Tibial nerve (tissue), 4 donors: Measurements from ENCODE around the gene NID1. TPM values are rescaled to one million over a fixed set of nuclear protein-coding genes. Genes with fewer than 3 reads are reported as not detected.
A peak's percentile ranks its signal among the peaks of the same experiment; 100 is the strongest.

Source experiments
- DNase-seq, 2 donors: peaks; one replicate each; pipeline ENCODE4 v3.0.0-alpha.2; 2019; ENCODE audit warnings: low spot score in 2 of 2
- H3K27ac ChIP-seq, 4 donors: fragments of 200-600 bp; sonication (generic) in 3 of 4; one replicate each; pipeline ENCODE4 v1.5.1; 2017 to 2019; ENCODE audit warnings: mild to moderate bottlenecking in 1 of 4
- H3K27me3 ChIP-seq, 2 donors: fragments of 200-600 bp; sonication (generic) in 1 of 2; one replicate each; pipeline versions ENCODE4 v1.5.1 to v1.6.0; 2017 to 2019
- H3K36me3 ChIP-seq, 3 donors: fragments of 200-600 bp; sonication (generic); one replicate each; pipeline ENCODE4 v1.5.1; 2018 to 2019
- H3K4me1 ChIP-seq, 4 donors: fragments of 200-600 bp; sonication (generic) in 3 of 4; one replicate each; pipeline ENCODE4 v1.5.1; 2017 to 2019
- H3K4me3 ChIP-seq, 4 donors: fragments of 200-600 bp; sonication (generic) in 3 of 4; one replicate each; pipeline ENCODE4 v1.5.1; 2017 to 2019; ENCODE audit warnings: mild to moderate bottlenecking in 1 of 4, moderate library complexity in 1 of 4
- H3K9me3 ChIP-seq, 4 donors: fragments of 200-600 bp; sonication (generic) in 3 of 4; one replicate each; pipeline ENCODE4 v1.5.1; 2017 to 2019
- CTCF ChIP-seq, 5 experiments: fragments of 200-600 bp in 3 of 5; fragments of 450-650 bp in 2 of 5; sonication (generic) in 3 of 5; IDR thresholded peaks; one replicate each; pipeline ENCODE4 v1.5.1; 2016 to 2019; ENCODE audit warnings: antibody characterized with exemption in 5 of 5, mild to moderate bottlenecking in 3 of 5, moderate library complexity in 2 of 5
- EP300 ChIP-seq, 2 donors: sonication (generic); formaldehyde crosslinking; IDR thresholded peaks; one replicate each; pipeline ENCODE4 v1.6.1; 2017; ENCODE audit warnings: antibody characterized with exemption in 2 of 2, mild to moderate bottlenecking in 1 of 2
- POLR2A ChIP-seq, 2 donors: fragments of 450-650 bp; IDR thresholded peaks; one replicate each; pipeline ENCODE4 v1.6.1; 2017; ENCODE audit warnings: antibody characterized with exemption in 2 of 2, mild to moderate bottlenecking in 2 of 2, moderate library complexity in 2 of 2
- WGBS, 2 donors: methylation state at CpG; one replicate each; pipeline ENCODE4 v1.1.5; 2018; 5-methylcytosine and 5-hydroxymethylcytosine counted together
- total RNA-seq, 4 donors: library from RNA; depleted of rRNA; stranded (reverse); fragments of >200 nt; gene quantifications; one replicate each; pipeline ENCODE4 v1.1.0, GENCODE V29; 2016

Gene NID1
- total RNA-seq, 4 donors from 2014 or later = 192 to 321 (median 215) TPM

- DNase-seq = no peak
- 65 to 71% methylated on average over 8 of the region's 8 CpGs for WGBS, 2 donors
- Histone ChIP-seq H3K9me3 (no peaks in the 10 kb centered on the region), H3K4me1 (peaks cover 0 to 36% (median 12%) of the 10 kb centered on the region in 4 donors), H3K27ac (peak overlapping the region in 3 of 4 donors; percentile 48 to 56 (median 51)), H3K36me3 (peaks cover 0 to 78% (median 0%) of the 10 kb centered on the region in 3 donors), H3K4me3 (no peak overlapping the region), H3K27me3 (no peaks in the 10 kb centered on the region)
- TF ChIP-seq CTCF (IDR thresholded peaks at IDR 0.05) (no peak), EP300 (IDR thresholded peaks at IDR 0.05) (no peak), POLR2A (IDR thresholded peaks at IDR 0.05) (no peak)
Observed at GRCh38 chr1:235999259-235999925, 65.5 kb downstream of the NID1 start.

GRCh38 chr1:235998812-235999211, 66.1 kb downstream of the NID1 start:
- Histone ChIP-seq H3K36me3 (peaks cover 0 to 84% (median 0%) of the 10 kb centered on the region in 3 donors), H3K27ac (peak overlapping the region in 3 of 4 donors; percentile 25 to 56 (median 48)), H3K27me3 (no peaks in the 10 kb centered on the region), H3K4me1 (peaks cover 0 to 30% (median 12%) of the 10 kb centered on the region in 4 donors), H3K4me3 (no peak overlapping the region), H3K9me3 (no peaks in the 10 kb centered on the region)
- WGBS, 2 donors = 61 to 75% methylated on average over 6 of the region's 6 CpGs
- no peak for DNase-seq
- TF ChIP-seq EP300 (IDR thresholded peaks at IDR 0.05) = no peak
- no peak for TF ChIP-seq POLR2A (IDR thresholded peaks at IDR 0.05)
- no peak for TF ChIP-seq CTCF (IDR thresholded peaks at IDR 0.05)

- Histone ChIP-seq H3K4me3 (no peak overlapping the region), H3K36me3 (peaks cover 0 to 93% (median 7%) of the 10 kb centered on the region in 3 donors), H3K27ac (no peak overlapping the region), H3K4me1 (peaks cover 0 to 23% (median 12%) of the 10 kb centered on the region in 4 donors), H3K9me3 (no peaks in the 10 kb centered on the region), H3K27me3 (no peaks in the 10 kb centered on the region)
- no peak for DNase-seq
- 83 to 84% methylated on average over 5 of the region's 5 CpGs for WGBS, 2 donors
- TF ChIP-seq POLR2A (IDR thresholded peaks at IDR 0.05) = no peak
- TF ChIP-seq CTCF (IDR thresholded peaks at IDR 0.05) = no peak
- TF ChIP-seq EP300 (IDR thresholded peaks at IDR 0.05) = no peak
Observed at GRCh38 chr1:235997931-235998330, 67.0 kb downstream of the NID1 start.

DNA sequence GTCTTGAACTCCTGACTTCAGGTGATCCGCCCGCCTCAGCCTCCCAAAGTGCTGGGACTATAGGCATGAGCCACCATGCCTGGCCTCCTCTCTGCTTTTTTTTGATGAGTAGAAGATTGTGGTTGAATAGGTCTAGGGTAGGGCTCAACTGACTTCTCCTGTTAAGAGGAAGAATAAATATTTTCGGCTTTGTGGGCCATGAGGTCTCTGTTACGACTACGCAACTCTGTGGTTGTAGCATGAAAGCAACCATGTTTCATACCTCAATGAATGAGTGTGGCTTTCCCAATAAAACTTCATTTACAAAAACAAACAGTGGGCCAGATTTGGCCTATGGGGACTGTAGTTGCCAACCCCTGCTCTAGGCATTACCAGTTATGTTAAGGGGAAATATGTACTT, 67.8 kb downstream of the NID1 start:
- Histone ChIP-seq H3K4me3 (no peak overlapping the region), H3K4me1 (peaks cover 0 to 14% (median 7%) of the 10 kb centered on the region in 4 donors), H3K27ac (no peak overlapping the region), H3K27me3 (no peaks in the 10 kb centered on the region), H3K9me3 (no peaks in the 10 kb centered on the region), H3K36me3 (peaks cover 0 to 94% (median 7%) of the 10 kb centered on the region in 3 donors)
- DNase-seq = no peak
- TF ChIP-seq POLR2A (IDR thresholded peaks at IDR 0.05) = no peak
- no peak for TF ChIP-seq EP300 (IDR thresholded peaks at IDR 0.05)
- no peak for TF ChIP-seq CTCF (IDR thresholded peaks at IDR 0.05)
- 84 to 98% methylated on average over 5 of the region's 5 CpGs for WGBS, 2 donors

DNA sequence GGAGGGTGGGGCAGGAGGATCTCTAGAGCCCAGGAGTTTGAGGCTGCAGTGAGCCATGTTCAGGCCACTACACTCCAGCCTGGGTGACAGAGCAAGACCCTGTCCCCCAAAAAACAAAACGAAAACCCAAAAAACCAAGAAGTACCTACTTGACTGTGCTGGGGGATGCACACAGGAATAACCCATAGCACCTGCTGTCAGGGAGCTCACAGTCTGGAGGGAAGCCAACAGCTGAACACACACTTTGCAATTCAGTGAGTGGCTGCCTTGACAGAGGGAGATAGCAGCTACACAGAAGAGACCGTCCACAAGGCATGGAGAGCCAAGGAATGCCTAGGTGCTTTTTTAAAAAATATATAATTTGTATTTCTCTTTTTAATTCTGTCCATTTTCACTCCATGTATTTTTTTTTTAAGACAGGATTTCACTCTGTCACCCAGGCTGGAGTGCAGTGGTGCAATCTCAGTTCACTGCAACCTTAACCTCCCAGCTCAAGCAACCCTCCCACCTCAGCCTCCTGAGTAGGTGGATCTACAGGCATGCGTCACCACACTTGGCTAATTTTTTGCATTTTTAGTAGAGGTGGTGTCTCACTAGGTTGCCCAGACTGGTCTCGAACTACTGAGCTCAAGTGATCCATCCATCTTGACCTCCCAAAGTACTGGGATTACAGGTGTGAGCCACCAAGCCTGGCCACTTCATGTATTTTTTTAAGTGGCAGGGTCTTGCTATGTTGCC, 68.7 kb downstream of the NID1 start:
- WGBS, 2 donors = 90 to 92% methylated on average over 4 of the region's 4 CpGs

More for the DNA sequence above, 68.7 kb downstream of the NID1 start:
- no peaks in the 10 kb centered on the region for H3K9me3 ChIP-seq
- no peak overlapping the region for H3K4me3 ChIP-seq
- H3K4me1 ChIP-seq = peaks cover 0 to 6% (median under 1%) of the 10 kb centered on the region in 4 donors
- DNase-seq = no peak
- H3K36me3 ChIP-seq = peaks cover 2 to 95% (median 7%) of the 10 kb centered on the region in 3 donors
- no peak for TF ChIP-seq EP300 (IDR thresholded peaks at IDR 0.05)
- no peak for TF ChIP-seq POLR2A (IDR thresholded peaks at IDR 0.05)
- TF ChIP-seq CTCF (IDR thresholded peaks at IDR 0.05) = no peak
- H3K27ac ChIP-seq = peak overlapping the region in 1 of 4 donors; percentile 21
- H3K27me3 ChIP-seq = no peaks in the 10 kb centered on the region
